GM13977 (cell line): ENCODE results near the gene SPRY4.

Source experiments
- DNase-seq: peaks from one replicate; pipeline ENCODE4 v3.0.0; 2012; ENCODE audit warnings: low spot score
- in situ Hi-C: fragments of 300-500 bp; cut with MboI; formaldehyde crosslinking; loops from one replicate; pipeline ENCODE4 v1.12.0; 2022; ENCODE audit warnings: low sequenced_read_pairs, low pct_unique_long_range_greater_than_20kb, mixed read lengths, inconsistent platforms; ENCODE audit not compliant: unreplicated experiment
- TF ChIP-seq, protein P1 (sequence below): IDR thresholded peaks from 2 replicates; pipeline ENCODE4 v1.5.1; 2012; ENCODE audit warnings: mild to moderate bottlenecking, control low read depth; ENCODE audit not compliant: insufficient read depth; ENCODE audit errors: extremely low read depth, missing control alignments

The SPRY4 gene

DNA sequence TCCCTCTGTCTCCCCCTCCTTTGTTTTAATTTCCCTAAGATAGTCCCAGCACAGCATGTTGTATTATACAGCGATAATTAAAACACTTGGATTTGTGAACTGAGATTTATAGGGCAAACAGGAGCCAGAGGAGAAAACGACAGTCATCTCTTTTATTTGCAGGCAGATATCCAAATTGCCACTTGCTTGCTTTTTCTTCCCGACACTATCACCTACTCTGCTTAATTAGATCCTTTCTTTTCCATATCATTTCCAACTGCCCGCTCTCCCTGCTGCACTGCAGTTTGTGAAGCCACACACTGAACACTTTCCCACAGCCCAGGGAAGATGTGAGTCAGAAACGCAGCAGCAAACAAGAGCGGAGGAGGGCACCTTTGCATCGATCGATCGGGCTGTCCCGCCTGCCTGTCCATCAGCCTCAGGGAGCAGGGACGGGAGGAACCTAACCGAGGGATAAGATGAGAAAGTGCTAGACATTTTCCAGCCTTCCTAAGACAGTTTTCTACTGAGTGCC, 35.8 kb upstream of the SPRY4 start:
- TF ChIP-seq, protein P1, sequence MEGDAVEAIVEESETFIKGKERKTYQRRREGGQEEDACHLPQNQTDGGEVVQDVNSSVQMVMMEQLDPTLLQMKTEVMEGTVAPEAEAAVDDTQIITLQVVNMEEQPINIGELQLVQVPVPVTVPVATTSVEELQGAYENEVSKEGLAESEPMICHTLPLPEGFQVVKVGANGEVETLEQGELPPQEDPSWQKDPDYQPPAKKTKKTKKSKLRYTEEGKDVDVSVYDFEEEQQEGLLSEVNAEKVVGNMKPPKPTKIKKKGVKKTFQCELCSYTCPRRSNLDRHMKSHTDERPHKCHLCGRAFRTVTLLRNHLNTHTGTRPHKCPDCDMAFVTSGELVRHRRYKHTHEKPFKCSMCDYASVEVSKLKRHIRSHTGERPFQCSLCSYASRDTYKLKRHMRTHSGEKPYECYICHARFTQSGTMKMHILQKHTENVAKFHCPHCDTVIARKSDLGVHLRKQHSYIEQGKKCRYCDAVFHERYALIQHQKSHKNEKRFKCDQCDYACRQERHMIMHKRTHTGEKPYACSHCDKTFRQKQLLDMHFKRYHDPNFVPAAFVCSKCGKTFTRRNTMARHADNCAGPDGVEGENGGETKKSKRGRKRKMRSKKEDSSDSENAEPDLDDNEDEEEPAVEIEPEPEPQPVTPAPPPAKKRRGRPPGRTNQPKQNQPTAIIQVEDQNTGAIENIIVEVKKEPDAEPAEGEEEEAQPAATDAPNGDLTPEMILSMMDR, result no peak
- DNase-seq, result no peak
- in situ Hi-C loops, result no loop called here

DNA sequence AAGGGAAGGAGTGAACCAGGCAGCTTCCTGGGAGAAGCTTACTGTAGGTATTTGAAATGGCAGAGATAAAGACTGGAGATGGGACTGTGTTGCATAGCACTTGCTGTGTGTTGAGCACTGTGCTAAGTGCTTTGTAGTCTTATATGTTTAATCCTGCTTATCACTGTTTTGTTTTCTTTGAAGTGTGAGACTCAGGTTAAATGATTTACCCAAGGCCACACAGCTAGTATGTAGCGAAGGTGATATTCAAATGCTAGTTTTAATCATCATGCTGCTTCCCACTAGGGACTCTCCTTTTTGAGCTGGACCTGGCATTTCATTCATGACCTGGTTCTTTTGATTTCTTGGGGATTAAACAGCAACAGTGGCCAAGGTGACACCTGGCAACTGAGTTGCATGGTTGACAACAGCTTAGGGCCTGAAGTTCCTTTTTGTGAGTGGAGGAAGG, 35.3 kb upstream of the SPRY4 start:
- TF ChIP-seq, protein P1, result no peak
- in situ Hi-C loops, result no loop called here
- no peak for DNase-seq

DNA sequence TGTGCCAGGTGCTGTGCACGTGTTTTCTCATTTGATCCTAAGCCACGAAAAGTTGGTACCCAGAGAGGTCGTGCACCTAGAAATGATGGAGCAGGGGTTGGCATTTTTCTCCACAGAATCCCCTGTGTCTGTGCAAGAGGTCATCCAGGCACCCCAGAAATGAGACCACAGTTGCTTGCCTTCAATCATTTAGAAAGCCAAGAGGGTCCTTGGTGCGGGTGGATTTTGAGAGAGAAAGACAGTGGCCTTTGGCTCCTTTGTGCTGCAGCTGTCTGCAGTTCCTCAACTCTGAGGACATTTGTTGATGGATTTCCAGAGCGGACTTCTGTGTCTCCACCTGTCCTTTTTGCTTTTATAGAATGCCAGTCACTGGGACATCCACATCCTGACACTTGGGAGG, 33.8 kb upstream of the SPRY4 start:
- TF ChIP-seq, protein P1, result no peak
- in situ Hi-C loops, result no loop called here
- DNase-seq, result no peak

DNA sequence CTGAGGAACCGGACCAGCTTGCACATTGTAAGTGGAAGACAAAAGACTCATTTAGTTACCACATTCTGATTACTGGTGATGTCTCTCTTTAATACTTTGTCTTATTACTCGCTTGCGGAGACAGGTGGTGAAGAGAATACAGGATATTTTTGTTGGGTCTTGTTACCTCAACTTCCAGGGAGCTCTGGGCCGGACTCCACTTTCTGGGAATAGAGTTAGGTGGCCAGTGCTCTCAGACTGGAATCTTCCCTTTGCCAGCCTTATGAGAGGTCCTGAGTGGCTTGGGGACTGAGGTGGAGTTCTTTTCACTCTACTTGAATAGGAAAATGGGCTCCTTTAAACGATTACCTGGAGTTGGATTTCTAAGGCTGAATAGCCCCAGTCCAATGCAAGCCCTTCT, 33.3 kb upstream of the SPRY4 start:
- in situ Hi-C loops, result no loop called here
- DNase-seq, result no peak
- TF ChIP-seq, protein P1, result no peak

DNA sequence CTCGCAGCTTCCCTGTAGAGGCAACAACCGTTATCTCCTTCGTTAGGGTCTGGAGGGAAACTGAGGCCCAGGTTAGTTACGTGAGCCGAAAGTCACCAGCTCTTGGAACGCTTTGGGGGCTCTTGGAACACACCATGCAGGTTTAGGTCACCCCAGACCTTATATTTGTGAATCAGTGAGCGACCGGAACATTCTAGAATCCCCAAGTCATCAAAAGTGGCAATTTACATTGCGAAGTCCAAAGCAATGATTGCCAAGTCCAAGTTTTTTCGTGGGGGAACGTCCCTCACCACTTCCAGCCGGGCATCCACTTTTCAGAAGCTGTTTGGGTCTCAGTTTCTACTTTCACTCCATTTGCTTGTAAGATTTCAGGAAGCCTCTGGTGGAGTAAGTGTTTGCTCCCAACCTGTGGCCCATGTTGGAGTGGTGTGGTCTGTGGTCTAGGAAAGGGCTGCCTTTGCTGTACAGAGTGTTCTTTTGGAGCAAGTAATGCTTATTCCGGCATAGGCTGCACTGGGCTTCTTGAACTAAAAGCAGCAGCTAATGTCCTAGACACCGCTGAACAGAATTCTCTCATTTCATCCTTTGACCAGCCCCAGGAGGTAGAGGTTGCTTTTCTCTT, 32.8 kb upstream of the SPRY4 start:
- in situ Hi-C loops, result no loop called here
- DNase-seq, result no peak
- TF ChIP-seq, protein P1, result no peak

DNA sequence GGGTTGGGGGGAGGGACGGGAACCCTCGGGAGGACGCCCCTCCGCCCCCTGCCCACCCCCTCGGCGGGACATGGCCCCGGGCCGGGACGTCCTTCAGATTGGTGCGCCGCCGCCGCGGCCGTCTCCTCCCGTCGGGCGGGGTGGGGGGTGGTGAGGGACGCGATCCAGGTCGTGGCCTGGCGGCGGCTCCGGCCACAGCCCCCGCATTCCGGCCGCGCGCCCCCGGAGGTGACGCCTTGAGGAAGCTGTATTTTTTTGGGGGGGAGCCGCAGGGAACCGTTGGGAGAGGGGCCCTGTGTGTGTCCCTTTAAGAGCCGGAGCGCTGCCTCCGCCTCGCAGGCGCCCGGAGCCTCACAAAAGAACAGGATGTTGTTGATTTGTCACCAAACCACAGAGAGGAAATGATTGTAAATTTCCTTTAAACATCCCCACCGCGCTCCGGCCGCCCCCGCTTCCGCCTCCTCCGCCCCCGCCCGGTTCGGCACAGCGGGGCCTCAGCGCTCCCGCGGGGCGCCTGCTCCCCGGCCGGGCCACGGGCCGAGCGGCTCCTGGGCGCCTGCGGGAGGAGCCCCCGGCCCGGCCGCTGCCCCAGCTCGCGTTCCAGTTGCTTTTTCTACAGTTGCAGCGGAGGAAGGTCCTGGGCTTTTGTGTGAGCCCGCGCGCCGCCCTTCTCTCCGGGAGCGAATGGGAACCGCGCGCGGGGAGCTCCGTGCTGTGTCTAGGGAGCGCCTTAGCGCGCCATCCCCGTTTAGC, 32.1 kb upstream of the SPRY4 start:
- TF ChIP-seq, protein P1, result no peak
- in situ Hi-C loops, result no loop called here
- DNase-seq, result peak; percentile 96
